Measurements from ENCODE around the gene GATAD2B.

GRCh38 chr1:153801028-153801625, 121.6 kb downstream of the GATAD2B start:
- TF ChIP-seq CTCF (IDR thresholded peaks at IDR 0.05 in 4 of 5, conservative IDR thresholded peaks at IDR 0.05 in 1 of 5) (no peak), POLR2A (IDR thresholded peaks at IDR 0.05) (no peak)
